Spleen (tissue), 11 donors: ENCODE data around the gene SEMA4C. TPM values are rescaled to one million over a fixed set of nuclear protein-coding genes. Genes with fewer than 3 reads are reported as not detected.
A peak's percentile ranks its signal among the peaks of the same experiment; 100 is the strongest.

Experiments used
- DNase-seq: peaks from one replicate; pipeline ENCODE4 v3.0.0-alpha.2; 2020
- H3K27ac ChIP-seq, 8 donors: fragments of 200-600 bp; sonication (generic) in 7 of 8; 1 replicate in 4 of 8; 2 replicates in 4 of 8; pipeline versions ENCODE4 v1.5.0 to v1.8.0; 2016 to 2021; ENCODE audit warnings: inconsistent platforms in 4 of 8, mild to moderate bottlenecking in 4 of 8, moderate library complexity in 1 of 8
- H3K27me3 ChIP-seq, 7 donors: fragments of 200-600 bp; sonication (generic) in 6 of 7; replicated peaks in 1 of 7; 1 replicate in 4 of 7; 2 replicates in 3 of 7; pipeline versions ENCODE4 v1.5.0 to v1.8.0; 2016 to 2021; ENCODE audit warnings: inconsistent platforms in 3 of 7, mild to moderate bottlenecking in 1 of 7
- H3K36me3 ChIP-seq, 6 donors: fragments of 200-600 bp; sonication (generic) in 5 of 6; 1 replicate in 4 of 6; 2 replicates in 2 of 6; pipeline versions ENCODE4 v1.5.0 to v1.8.0; 2016 to 2021; ENCODE audit warnings: inconsistent platforms in 2 of 6
- H3K4me1 ChIP-seq, 6 donors: fragments of 200-600 bp; sonication (generic) in 5 of 6; 1 replicate in 3 of 6; 2 replicates in 3 of 6; pipeline versions ENCODE4 v1.5.0 to v1.8.0; 2016 to 2021; ENCODE audit warnings: inconsistent platforms in 3 of 6
- H3K4me3 ChIP-seq, 8 donors: fragments of 200-600 bp; sonication (generic) in 7 of 8; 1 replicate in 4 of 8; 2 replicates in 4 of 8; pipeline versions ENCODE4 v1.5.0 to v1.8.0; 2016 to 2021; ENCODE audit warnings: inconsistent platforms in 4 of 8, mild to moderate bottlenecking in 4 of 8, moderate library complexity in 2 of 8
- H3K9me3 ChIP-seq, 8 donors: fragments of 200-600 bp; sonication (generic) in 7 of 8; 1 replicate in 4 of 8; 2 replicates in 4 of 8; pipeline versions ENCODE4 v1.5.0 to v1.8.0; 2016 to 2021; ENCODE audit warnings: inconsistent platforms in 4 of 8
- POLR2A ChIP-seq, 3 donors: fragments of 450-650 bp; IDR thresholded peaks; one replicate each; pipeline ENCODE4 v1.5.1; 2017; ENCODE audit warnings: antibody characterized with exemption in 3 of 3, mild to moderate bottlenecking in 1 of 3
- POLR2AphosphoS5 ChIP-seq, 3 donors: sonication (generic); formaldehyde crosslinking; IDR thresholded peaks; one replicate each; pipeline ENCODE4 v1.5.1; 2017; ENCODE audit warnings: antibody characterized with exemption in 3 of 3
- WGBS, 5 donors: extraction: QIAGEN DNeasy Blood & Tissue Kit in 3 of 5; methylation state at CpG; one replicate each; pipeline versions ENCODE4 v1.1.5 to v1.1.7; 2013 to 2018; 5-methylcytosine and 5-hydroxymethylcytosine counted together
- intact Hi-C: fragments of 100-400 bp; cut with DNase I; formaldehyde crosslinking; loops from one replicate; pipeline ENCODE4 v1.15.0; 2023; ENCODE audit warnings: low total_unique reads
- polyA plus RNA-seq, 3 donors: library from polyadenylated mRNA; stranded (reverse); fragments of 200-250 nt; gene quantifications; one replicate each; pipeline ENCODE4 v1.2.1, GENCODE V29; 2013
- total RNA-seq, 7 donors: library from RNA; depleted of rRNA in 3 of 7; stranded (reverse); fragments of >200 nt in 3 of 7; fragmentation: NEBNext Ultra II Directional in 4 of 7; extraction: Animal tissue kit (Norgen Biotek cat#: 25700) in 4 of 7; gene quantifications; one replicate each; pipeline versions ENCODE4 v1.1.0 to v1.2.1, GENCODE V29; 2016 to 2021
- TF ChIP-seq, protein P1 (sequence below), 11 experiments: fragments of 200-600 bp in 7 of 11; fragments of 450-650 bp in 4 of 11; sonication (generic) in 4 of 11; IDR thresholded peaks in 8 of 11; conservative IDR thresholded peaks in 3 of 11; 1 replicate in 7 of 11; 2 replicates in 4 of 11; pipeline versions ENCODE4 v1.4.0 to v1.8.0; 2016 to 2021; ENCODE audit warnings: antibody characterized with exemption in 11 of 11, inconsistent platforms in 4 of 11, mild to moderate bottlenecking in 1 of 11
- donor health status: healthy with polysubstance abuse.
- donor health status: DM: no; HTN: no; CAD: no; lungs with moderate emphysema.
- donor health status: DM: no; HTN: no; CAD: no.
- donor health status: Bipolar disorder and iron deficiency.
- donor health status: healthy.
- donor health status: DM: no; HTN: no; CAD: no.
- donor health status: DM: yes; HTN: yes; CAD: no.

Gene SEMA4C
- total and polyA plus RNA-seq, 10 donors = 6.1 to 205 (median 68.1) TPM

DNA sequence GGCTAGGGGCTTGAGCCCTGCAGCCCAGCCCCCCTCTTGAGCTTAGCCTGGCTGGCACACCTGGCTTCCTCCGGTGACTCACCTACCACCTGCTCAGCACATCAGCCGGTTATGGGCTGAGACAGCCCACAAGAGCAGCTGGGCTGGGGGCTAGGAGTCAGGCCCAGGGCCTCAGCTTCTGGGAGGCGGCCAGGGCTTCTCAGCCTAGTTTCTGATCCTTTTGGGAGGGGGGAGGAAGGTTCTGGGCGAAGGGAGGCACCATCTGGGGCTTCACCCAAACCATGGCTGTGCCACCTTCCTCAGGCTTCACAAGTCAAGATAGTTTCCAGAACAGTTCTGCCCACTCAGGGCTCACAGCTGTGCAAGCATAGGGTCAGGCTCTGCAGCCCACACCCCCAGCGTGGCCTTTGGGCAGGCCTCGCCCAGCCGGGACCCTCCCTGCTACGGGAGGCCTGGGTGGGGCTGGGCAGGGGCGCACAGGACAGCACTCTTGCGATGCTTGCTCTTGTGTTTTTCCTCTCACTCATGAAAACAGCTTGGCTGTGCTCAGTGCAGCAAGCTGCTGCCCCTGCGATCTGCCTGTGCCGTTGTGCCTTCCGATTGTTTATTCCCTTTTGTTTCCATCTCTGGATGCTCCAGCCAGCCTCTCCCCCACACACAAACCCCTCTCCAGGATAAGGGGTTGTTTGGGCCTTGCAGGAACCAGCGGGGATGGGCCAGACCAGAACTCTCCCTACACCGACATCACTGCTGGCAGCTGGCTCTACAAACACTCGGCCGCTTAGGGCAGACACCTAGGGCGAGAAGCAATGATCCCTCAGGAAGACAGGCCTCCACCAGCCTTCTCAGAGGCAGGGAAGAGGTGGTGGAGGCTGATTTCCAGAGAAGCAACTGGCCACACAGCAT, 26.1 kb upstream of the SEMA4C start:
- peaks cover 22 to 81% (median 52%) of the 10 kb centered on the region in 6 donors for H3K4me1 ChIP-seq
- WGBS, 5 donors = 64 to 77% (median 71%) methylated on average over 11 to 18 of the region's 18 CpGs
- intact Hi-C loops = no loop called here
- H3K27ac ChIP-seq = peak overlapping the region in 4 of 8 donors; percentile 7 to 62 (median 28)
- H3K36me3 ChIP-seq = peaks cover 0 to 4% (median 0%) of the 10 kb centered on the region in 6 donors
- DNase-seq = no peak
- peak overlapping the region in 1 of 8 donors; percentile 6 for H3K4me3 ChIP-seq
- no peaks in the 10 kb centered on the region for H3K9me3 ChIP-seq
- no peaks in the 10 kb centered on the region for H3K27me3 ChIP-seq
- TF ChIP-seq POLR2AphosphoS5 (IDR thresholded peaks at IDR 0.05) = peak in 1 of 3 donors; percentile 15
- TF ChIP-seq, protein P1, sequence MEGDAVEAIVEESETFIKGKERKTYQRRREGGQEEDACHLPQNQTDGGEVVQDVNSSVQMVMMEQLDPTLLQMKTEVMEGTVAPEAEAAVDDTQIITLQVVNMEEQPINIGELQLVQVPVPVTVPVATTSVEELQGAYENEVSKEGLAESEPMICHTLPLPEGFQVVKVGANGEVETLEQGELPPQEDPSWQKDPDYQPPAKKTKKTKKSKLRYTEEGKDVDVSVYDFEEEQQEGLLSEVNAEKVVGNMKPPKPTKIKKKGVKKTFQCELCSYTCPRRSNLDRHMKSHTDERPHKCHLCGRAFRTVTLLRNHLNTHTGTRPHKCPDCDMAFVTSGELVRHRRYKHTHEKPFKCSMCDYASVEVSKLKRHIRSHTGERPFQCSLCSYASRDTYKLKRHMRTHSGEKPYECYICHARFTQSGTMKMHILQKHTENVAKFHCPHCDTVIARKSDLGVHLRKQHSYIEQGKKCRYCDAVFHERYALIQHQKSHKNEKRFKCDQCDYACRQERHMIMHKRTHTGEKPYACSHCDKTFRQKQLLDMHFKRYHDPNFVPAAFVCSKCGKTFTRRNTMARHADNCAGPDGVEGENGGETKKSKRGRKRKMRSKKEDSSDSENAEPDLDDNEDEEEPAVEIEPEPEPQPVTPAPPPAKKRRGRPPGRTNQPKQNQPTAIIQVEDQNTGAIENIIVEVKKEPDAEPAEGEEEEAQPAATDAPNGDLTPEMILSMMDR (IDR thresholded peaks at IDR 0.05 in 8 of 11, conservative IDR thresholded peaks at IDR 0.05 in 3 of 11) = no peak
- no peak for TF ChIP-seq POLR2A (IDR thresholded peaks at IDR 0.05)

DNA sequence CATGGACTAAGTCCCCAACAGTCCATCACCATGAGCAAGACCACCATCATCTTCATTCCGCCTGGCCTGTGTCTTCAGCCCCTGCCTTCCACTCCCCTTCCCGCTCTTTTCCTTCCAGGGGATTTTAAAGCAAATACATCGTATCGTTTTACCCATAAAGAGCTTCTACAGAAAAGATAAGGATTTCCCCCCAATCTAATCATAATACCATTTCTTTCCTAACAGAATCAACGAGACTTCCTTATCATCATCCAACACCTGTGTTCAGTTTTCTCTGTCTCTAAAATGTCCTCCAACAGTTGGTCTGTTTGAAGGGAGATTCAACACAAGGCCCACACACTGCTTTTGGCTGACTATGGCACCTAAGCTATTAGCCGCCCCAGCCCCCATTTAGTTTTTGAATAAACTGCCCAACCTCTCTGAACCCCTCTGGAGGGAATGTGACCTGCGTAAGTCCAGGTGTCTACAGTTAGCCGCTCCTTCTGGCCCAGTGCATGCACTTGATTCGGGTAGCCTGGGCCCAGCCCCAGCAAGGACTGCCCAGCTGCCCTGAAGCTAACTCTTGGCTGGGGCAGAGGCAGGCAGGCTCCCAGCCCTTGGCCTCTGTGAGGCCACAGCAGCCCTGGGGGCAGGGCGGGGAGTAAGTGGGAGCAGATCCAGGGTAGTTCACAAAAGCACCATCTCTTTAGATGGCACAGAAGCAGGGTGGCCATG, 25.3 kb upstream of the SEMA4C start:
- TF ChIP-seq POLR2A (IDR thresholded peaks at IDR 0.05) = no peak
- TF ChIP-seq, protein P1 (IDR thresholded peaks at IDR 0.05 in 8 of 11, conservative IDR thresholded peaks at IDR 0.05 in 3 of 11) = no peak
- TF ChIP-seq POLR2AphosphoS5 (IDR thresholded peaks at IDR 0.05) = no peak
- WGBS, 5 donors = 70 to 82% (median 82%) methylated on average over 9 to 10 of the region's 10 CpGs
- no peaks in the 10 kb centered on the region for H3K9me3 ChIP-seq
- peak overlapping the region in 3 of 8 donors; percentile 7 to 62 (median 31) for H3K27ac ChIP-seq
- H3K27me3 ChIP-seq = no peaks in the 10 kb centered on the region
- no peak for DNase-seq
- no peak overlapping the region for H3K4me3 ChIP-seq
- H3K36me3 ChIP-seq = peaks cover 0 to 4% (median 0%) of the 10 kb centered on the region in 6 donors
- intact Hi-C loops = no loop called here
- peaks cover 25 to 81% (median 52%) of the 10 kb centered on the region in 6 donors for H3K4me1 ChIP-seq

DNA sequence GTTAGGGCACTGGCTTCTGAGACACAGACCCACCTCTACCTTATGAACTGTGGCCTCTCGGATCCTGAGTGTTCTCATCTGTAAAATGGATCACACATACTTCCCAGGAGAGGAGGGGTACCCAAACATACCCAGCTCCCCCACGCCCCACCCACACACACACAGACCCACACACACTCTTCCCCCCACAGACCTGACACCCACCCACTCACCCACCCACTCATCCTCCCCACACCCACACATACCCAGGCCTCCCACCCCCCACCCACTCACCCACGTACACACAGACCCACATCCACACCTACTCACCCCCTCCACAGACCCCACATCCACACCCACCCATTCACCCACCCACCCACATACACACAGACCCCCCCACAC, 24.3 kb upstream of the SEMA4C start:
- DNase-seq = no peak
- H3K4me1 ChIP-seq = peaks cover 25 to 75% (median 46%) of the 10 kb centered on the region in 6 donors
- peaks cover 0 to 4% (median 0%) of the 10 kb centered on the region in 6 donors for H3K36me3 ChIP-seq
- TF ChIP-seq POLR2AphosphoS5 (IDR thresholded peaks at IDR 0.05) (no peak), POLR2A (IDR thresholded peaks at IDR 0.05) (no peak)
- TF ChIP-seq, protein P1 (IDR thresholded peaks at IDR 0.05 in 8 of 11, conservative IDR thresholded peaks at IDR 0.05 in 3 of 11) = no peak
- intact Hi-C loops = no loop called here
- H3K27me3 ChIP-seq = no peaks in the 10 kb centered on the region
- no peaks in the 10 kb centered on the region for H3K9me3 ChIP-seq
- WGBS, 5 donors = 71 to 97% (median 87%) methylated on average over 3 of the region's 3 CpGs
- no peak overlapping the region for H3K4me3 ChIP-seq
- H3K27ac ChIP-seq = no peak overlapping the region
